Stimulated activated memory B cell treated with anti-CD40 and anti-IgM and Interleukin-4, amounts not matched to agents 10 μg/mL and 1 μg/mL and 100 μg/mL, for 72 hours (primary cell): ENCODE data around the gene SH2B3.
"Not testable (repeated sequence)": the region's sequence is repeated elsewhere in the genome, so short reads cannot be mapped to it uniquely, and the experiment has no call there.

Source experiments
- ATAC-seq: fragments of 150-1000 bp; cut with Tn5 transposase; 2 replicates; pipeline ENCODE4 v1.10.0; 2021
- H3K27ac Mint-ChIP-seq: one replicate; pipeline ENCODE4 v1.8.0; 2022; ENCODE audit warnings: mild to moderate bottlenecking, mixed read lengths
- H3K27me3 Mint-ChIP-seq: one replicate; pipeline ENCODE4 v1.8.0; 2022; ENCODE audit warnings: mixed read lengths
- H3K36me3 Mint-ChIP-seq: one replicate; pipeline ENCODE4 v1.8.0; 2022; ENCODE audit warnings: mixed read lengths
- H3K4me1 Mint-ChIP-seq: one replicate; pipeline ENCODE4 v1.8.0; 2022; ENCODE audit warnings: mixed read lengths
- H3K4me3 Mint-ChIP-seq: one replicate; pipeline ENCODE4 v1.8.0; 2022; ENCODE audit warnings: mild to moderate bottlenecking, moderate library complexity, mixed read lengths
- H3K9me3 Mint-ChIP-seq: one replicate; pipeline ENCODE4 v1.8.0; 2022; ENCODE audit warnings: mixed read lengths

SH2B3 gene

DNA sequence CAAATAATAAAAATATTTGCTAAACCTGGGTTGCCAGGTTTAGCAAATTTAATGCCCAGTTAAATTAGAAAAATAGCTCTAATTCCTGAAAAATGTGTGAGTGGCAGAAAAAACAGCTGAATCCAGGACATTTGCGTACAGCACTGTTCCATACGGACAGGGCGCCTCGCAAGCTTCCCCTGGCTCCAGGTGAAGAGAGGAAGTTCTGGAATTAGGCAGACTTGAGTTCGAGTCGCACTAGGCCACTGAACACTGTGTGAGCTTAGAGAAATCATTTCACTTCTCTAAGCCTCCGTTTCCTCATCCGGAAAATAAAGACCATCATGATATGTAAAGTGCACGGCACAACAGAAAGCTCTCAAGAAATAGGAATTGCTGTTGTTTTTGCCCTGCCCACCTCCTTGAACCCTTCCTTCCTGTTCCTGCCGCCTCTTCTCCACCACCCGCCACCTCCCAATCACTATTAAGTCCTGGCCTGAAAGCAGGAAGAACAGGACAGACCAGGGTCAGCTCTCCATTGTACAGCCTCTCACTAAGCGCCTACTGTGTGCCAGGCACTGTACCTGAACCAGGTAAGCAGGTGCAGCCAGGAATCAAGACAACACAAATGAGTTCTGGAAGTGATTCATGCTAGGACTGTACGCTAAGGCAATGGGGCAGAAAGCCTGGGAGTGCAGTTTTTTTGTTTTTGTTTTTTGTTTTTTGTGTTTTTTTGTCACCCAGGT is 36.1 kb upstream of the SH2B3 start:
- H3K27me3 Mint-ChIP-seq, result peaks cover 9% of the 10 kb centered on the region
- no peaks in the 10 kb centered on the region for H3K36me3 Mint-ChIP-seq
- H3K27ac Mint-ChIP-seq, result peak overlapping the region; percentile 28
- peaks cover 19% of the 10 kb centered on the region for H3K4me1 Mint-ChIP-seq
- peak overlapping the region; percentile 78 for H3K4me3 Mint-ChIP-seq
- no peak for ATAC-seq
- no peaks in the 10 kb centered on the region for H3K9me3 Mint-ChIP-seq

DNA sequence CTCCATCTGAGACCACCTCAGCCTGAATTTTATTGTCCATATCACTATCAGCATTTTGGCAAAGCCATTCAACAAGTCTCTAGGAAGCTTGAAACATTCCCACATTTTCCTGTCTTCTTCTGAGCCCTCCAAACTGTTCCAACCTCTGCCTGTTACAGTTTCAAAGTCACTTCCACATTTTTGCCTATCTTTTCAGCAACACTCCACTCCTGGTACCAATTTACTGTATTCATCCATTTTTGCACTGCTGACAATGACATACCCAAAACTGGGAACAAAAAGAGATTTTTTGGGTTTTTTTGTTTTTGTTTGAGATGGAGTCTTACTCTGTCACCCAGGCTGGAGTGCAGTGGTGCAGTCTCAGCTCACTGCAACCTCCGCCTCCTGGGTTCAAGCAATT is 32.5 kb upstream of the SH2B3 start:
- H3K9me3 Mint-ChIP-seq, H3K27me3 Mint-ChIP-seq, H3K36me3 Mint-ChIP-seq, H3K4me1 Mint-ChIP-seq, H3K27ac Mint-ChIP-seq, H3K4me3 Mint-ChIP-seq, ATAC-seq: not testable (repeated sequence)

DNA sequence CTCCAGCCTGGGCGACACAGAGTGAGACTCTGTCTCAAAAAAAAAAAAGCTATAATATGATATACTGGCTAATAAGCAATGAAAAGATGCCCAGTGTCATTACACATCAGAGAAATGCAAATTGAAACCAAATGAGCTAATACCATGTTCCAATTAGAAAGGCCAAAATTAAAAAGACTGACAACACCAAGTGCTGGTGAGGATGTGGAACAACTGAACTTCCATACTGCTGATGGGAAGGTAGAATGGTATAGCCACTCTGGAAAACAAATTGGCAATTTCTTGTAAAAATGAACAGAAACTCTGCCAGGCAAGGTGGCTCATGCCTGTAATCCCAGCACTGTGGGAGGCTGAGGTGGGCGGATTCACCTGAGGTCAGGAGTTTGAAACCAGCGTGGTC is 28.3 kb upstream of the SH2B3 start:
- Mint-ChIP-seq H3K27me3 (peaks cover 9% of the 10 kb centered on the region), H3K27ac (no peak overlapping the region), H3K4me1 (no peaks in the 10 kb centered on the region), H3K4me3 (no peak overlapping the region), H3K36me3 (no peaks in the 10 kb centered on the region), H3K9me3 (no peaks in the 10 kb centered on the region)
- ATAC-seq, result no peak

DNA sequence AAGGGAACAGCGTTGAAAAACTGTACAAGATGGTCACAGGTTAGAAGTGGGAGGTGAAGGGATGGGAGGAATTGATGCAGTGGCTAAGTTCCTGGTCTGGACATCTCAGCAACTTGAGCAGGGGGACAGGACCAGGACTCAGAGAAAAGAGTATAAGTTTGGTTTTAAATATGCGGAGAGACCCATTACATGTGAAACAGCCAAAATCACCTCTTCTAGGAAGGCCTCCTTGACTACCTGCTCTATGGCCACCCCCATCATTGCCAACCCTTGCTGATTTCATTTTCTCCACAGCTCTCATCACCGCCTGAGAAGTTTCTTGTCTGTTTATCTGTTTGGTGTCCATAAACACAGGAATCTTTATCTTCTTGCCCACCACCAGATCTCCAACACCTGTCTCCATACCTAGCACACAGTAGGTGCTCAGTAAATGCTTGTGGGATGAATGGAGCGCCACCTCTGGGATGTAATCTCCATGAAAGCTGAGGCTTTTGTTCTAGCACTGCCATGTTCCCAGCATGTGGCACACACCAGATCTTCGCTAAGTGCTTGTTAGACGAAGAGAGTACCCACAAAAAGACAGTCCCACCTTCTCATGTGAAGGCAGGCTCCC is 25.7 kb upstream of the SH2B3 start:
- ATAC-seq, result no peak
- Mint-ChIP-seq H3K4me3 (no peak overlapping the region), H3K36me3 (no peaks in the 10 kb centered on the region), H3K4me1 (no peaks in the 10 kb centered on the region), H3K9me3 (no peaks in the 10 kb centered on the region), H3K27me3 (peaks cover 9% of the 10 kb centered on the region), H3K27ac (no peak overlapping the region)

DNA sequence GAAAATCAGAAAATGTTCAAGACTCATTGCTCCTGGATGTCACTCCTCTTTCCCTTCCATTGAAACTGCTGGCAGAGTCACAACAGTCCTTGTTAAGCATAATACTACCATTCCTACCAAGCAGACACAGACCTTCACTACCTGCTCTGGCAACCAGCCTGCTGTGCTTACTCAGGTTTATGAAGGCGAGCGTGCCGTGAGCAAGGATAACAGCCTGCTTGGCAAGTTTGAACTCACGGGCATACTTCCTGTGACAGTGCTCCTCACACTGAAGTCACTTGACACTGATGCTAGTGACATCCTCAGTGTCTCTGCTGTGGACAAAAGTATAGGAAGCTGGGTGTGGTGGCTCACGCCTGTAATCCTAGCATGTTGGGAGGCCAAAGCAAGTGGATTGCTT is 21.1 kb upstream of the SH2B3 start:
- Mint-ChIP-seq H3K36me3 (no peaks in the 10 kb centered on the region), H3K9me3 (no peaks in the 10 kb centered on the region), H3K27me3 (peaks cover 9% of the 10 kb centered on the region), H3K27ac (no peak overlapping the region), H3K4me1 (peaks cover 7% of the 10 kb centered on the region), H3K4me3 (no peak overlapping the region)
- ATAC-seq, result no peak

DNA sequence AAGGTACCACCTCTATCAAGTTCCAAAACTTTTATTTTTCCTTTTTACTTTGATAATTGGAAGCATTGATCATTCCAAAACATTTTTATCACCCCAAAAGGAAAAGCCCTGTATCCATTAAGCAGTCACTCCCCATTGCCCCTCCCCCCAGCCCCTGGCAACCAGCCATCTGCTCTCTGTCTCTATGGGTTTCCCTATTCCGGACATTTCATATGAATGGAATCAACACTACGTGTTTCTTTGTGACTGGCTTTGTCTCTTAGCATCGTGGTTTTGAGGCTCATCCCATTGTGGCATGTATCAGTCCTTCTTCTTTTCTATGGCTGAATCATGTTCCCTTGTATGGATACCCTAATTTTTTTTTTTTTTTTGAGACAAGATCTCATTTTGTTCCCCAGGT is 18.8 kb upstream of the SH2B3 start:
- no peaks in the 10 kb centered on the region for H3K9me3 Mint-ChIP-seq
- no peak for ATAC-seq
- H3K36me3 Mint-ChIP-seq, result no peaks in the 10 kb centered on the region
- peaks cover 13% of the 10 kb centered on the region for H3K4me1 Mint-ChIP-seq
- no peak overlapping the region for H3K27ac Mint-ChIP-seq
- H3K4me3 Mint-ChIP-seq, result no peak overlapping the region
- no peaks in the 10 kb centered on the region for H3K27me3 Mint-ChIP-seq

DNA sequence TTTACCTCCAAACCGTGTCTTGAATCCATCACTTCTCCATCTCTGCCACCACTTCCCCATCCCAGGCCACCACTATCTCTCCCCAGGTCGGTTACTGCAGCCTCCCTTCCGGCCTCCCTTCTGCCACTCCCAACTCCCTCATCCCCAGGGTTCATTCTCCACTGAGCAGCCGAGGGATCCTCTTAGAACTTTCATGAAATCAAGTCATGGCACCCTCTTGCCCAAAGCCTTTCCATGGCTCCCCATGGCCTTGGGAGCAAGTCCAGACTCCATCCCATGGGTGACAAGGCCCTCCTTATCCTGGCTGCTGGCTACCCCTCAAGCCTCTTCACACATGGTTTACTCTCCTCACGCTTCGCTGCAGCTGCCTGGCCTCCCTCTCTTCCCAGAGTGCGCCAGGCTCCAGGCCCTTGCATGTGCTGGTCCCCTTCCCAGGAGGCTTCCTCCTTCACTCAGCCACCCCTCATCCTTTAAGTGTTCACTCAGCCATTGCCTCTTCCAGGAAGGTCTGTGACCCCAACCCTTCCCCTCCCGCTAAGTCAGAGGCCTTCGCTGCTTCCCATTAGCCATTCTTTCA is 17.9 kb upstream of the SH2B3 start:
- Mint-ChIP-seq H3K27ac (no peak overlapping the region), H3K27me3 (no peaks in the 10 kb centered on the region), H3K36me3 (no peaks in the 10 kb centered on the region), H3K4me1 (peaks cover 13% of the 10 kb centered on the region), H3K4me3 (no peak overlapping the region), H3K9me3 (no peaks in the 10 kb centered on the region)
- no peak for ATAC-seq

DNA sequence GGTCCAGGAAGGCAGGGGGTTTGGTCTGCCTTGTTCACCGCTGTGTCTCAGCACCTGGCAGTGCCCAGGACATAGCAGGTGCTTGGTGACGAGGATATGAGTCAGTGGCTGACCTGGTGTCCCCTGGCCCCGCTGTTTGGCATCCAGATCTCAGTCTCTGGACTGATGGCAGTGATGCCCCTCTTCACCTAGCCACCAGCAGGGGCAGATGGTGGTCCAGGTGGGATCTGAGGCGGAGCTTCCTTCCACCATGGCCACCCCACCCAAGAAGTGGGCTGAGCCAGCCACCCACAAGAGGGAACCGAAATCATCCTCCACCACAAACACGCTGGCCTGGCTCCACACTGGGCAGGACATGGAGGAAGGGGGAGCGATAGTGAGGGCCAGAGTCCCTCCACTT is 16.1 kb upstream of the SH2B3 start:
- peak; percentile 79 for ATAC-seq
- no peaks in the 10 kb centered on the region for H3K36me3 Mint-ChIP-seq
- H3K27ac Mint-ChIP-seq, result no peak overlapping the region
- H3K4me3 Mint-ChIP-seq, result peak overlapping the region; percentile 4
- H3K9me3 Mint-ChIP-seq, result no peaks in the 10 kb centered on the region
- H3K27me3 Mint-ChIP-seq, result no peaks in the 10 kb centered on the region
- H3K4me1 Mint-ChIP-seq, result peaks cover 13% of the 10 kb centered on the region

DNA sequence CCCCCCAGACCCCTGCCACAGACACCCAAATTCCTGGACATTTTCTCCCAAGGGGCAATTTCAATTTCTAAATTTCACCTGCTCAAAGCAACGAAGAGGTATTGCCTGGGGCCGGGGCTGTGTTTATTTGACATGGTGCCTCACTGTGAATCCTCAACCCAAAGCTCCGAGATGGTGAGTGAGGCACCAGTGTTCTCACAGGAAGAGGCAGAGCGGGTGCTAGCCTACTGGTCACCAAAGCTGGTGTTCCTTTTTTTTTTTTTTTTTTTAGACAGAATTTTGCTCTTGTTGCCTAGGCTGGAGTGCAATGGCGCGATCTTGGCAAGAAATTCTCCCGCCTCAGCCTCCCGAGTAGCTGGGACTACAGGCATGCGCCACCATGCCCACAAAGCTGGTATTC is 14.8 kb upstream of the SH2B3 start:
- H3K27ac Mint-ChIP-seq, result no peak overlapping the region

DNA sequence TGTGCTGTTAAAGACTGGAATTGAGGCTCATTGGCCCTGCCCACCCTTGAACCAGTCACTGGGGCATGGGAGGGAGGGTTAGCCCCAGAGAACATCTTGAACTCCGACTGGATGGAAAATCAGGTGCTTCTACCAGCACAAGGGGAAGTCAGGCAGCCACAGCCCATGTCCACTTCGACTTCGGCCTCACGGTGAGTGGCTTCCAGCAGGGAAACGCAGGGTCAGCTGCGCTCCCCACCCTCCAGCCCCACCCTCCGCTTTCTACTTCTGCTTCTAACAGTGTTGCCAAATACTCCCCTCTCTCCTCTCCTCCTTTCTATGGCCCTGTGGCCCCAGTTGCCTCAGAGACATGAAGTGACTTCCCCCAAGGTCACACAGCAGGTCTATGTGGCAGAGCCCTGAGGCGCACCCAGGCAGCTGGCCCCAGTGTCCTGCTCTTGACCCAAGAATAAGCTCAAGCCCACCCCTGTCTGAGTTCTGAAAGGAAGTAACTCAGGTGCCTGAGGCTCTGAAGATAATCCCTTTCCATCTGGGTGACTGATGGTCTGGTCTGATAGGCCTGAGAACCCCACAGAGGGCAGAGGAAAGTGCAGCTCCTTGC is 11.9 kb upstream of the SH2B3 start:
- Mint-ChIP-seq H3K9me3 (no peaks in the 10 kb centered on the region), H3K4me1 (peaks cover 33% of the 10 kb centered on the region), H3K27ac (no peak overlapping the region), H3K36me3 (no peaks in the 10 kb centered on the region), H3K27me3 (no peaks in the 10 kb centered on the region), H3K4me3 (no peak overlapping the region)
- ATAC-seq, result no peak

More for the DNA sequence above, 14.8 kb upstream of the SH2B3 start:
- H3K27me3 Mint-ChIP-seq, result no peaks in the 10 kb centered on the region
- no peak for ATAC-seq
- no peaks in the 10 kb centered on the region for H3K9me3 Mint-ChIP-seq
- no peaks in the 10 kb centered on the region for H3K36me3 Mint-ChIP-seq
- peaks cover 13% of the 10 kb centered on the region for H3K4me1 Mint-ChIP-seq
- no peak overlapping the region for H3K4me3 Mint-ChIP-seq

DNA sequence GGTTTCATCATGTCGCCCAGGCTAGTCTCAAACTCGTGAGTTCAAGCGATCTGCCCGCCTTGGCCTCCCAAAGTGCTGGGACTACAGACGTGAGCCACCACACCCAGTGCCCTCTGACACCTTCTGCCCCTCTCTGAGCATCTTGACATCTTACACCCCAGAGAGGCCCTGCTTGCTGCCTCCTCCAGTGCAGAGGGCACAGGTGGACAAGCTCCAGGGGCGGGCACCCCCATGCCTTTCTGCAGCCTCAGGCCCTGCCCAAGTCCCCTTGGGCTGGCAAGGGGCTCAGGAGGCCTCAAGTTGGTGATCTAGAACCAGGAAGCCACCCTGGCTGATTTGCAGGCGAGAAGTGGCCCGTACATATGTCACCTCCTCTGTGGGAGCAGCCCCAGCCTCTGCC is 11.2 kb upstream of the SH2B3 start:
- Mint-ChIP-seq H3K27me3 (no peaks in the 10 kb centered on the region), H3K36me3 (peaks cover under 1% of the 10 kb centered on the region), H3K4me1 (peaks cover 34% of the 10 kb centered on the region), H3K4me3 (no peak overlapping the region), H3K9me3 (no peaks in the 10 kb centered on the region), H3K27ac (no peak overlapping the region)
- ATAC-seq, result no peak

DNA sequence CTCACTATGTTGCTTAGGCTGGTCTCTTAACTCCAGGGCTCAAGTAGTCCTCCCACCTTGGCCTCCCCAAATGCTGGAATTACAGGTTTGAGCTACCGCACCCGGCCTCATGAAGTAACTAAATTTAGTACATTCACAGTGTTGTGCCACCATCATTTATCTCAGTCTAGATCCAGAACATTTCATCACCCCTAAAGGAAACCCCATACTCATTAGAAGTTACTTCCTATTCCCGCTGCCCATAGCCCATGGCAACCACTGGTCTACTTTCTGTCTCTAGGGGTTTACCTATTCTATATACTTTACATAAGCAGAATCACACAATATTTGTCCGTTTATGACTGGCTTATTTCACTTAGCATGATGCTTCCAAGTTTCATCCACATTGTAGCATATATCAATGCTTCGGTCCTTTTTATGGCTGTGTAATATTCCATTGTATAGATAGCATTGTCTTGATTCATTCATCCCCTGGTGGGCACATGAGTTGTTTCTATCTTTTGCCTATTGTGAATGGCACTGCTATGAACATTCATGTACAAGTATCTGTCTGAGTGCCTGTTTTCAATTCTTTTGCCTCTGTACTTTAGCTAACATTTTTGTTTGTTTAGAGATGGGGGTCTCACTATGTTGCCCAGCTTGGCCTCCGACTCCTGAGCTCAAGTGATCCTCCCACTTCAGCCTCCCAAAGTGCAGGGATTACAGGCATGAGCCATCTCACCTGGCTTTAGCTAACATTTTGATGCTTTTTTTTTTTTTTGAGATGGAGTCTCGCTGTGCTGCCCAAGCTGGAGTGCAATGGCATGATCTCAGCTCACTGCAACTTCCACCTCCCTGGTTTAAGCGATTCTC is 10.2 kb upstream of the SH2B3 start:
- Mint-ChIP-seq H3K36me3 (peaks cover 5% of the 10 kb centered on the region), H3K4me3 (no peak overlapping the region), H3K27ac (no peak overlapping the region), H3K9me3 (peaks cover 3% of the 10 kb centered on the region), H3K4me1 (peaks cover 38% of the 10 kb centered on the region), H3K27me3 (no peaks in the 10 kb centered on the region)
- ATAC-seq, result no peak

DNA sequence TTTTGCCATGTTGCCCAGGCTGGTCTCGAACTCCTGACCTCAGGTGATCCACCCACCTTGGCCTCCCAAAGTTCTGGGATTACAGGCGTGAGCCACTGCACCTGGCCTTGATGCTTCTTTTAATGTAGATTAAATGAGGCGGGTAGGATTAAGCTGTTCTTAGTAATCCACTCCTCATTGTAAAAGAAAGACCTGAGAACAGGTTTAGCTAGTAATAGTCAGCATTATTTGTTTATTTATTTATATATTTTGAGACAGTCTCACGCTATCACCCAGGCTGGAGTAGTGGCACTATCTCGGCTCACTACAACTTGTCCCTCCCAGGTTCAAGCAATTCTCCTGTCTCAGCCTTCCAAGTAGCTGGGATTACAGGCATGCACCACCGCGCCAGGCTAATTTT is 9.5 kb upstream of the SH2B3 start:
- H3K36me3 Mint-ChIP-seq, H3K4me3 Mint-ChIP-seq, H3K27me3 Mint-ChIP-seq, H3K9me3 Mint-ChIP-seq, ATAC-seq, H3K27ac Mint-ChIP-seq: not testable (repeated sequence)
- H3K4me1 Mint-ChIP-seq, result peaks cover 39% of the 10 kb centered on the region

DNA sequence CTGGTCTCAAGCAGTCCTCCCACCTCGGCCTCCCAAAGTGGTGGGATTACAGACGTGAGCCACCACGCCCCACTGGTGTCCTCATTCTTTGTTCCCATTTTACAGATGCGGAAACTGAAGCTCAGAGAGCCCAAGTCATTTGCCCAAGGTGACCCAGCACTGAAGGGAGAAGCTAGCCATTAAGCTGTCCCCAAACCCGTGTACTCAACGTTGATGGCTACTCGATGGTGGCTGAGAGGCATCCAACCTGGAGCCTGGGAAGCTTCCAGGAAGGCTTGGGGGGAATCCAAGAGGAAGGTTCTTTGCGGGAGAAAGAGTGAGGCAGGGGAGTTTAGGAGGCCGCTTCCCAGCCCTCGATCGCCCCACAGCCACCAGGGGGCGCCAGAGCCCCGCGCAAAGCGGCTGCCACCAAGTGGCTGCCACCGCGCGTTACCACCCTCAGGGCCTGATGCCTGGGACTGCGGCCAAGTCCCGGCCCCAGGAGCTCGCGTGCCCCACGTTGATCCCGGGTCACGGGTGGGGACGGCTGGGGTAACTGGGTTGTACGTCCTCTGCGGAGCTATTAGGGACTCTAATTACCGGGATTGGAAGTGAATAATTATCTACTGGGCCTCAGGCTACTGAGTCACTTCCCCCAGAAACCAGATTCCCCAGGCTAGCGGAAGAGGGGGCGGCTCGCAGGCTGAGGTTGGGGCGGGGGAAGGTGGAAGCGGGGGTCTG is 8.8 kb upstream of the SH2B3 start:
- Mint-ChIP-seq H3K27ac (peak overlapping the region; percentile 89), H3K36me3 (peaks cover 5% of the 10 kb centered on the region), H3K4me1 (peaks cover 39% of the 10 kb centered on the region), H3K27me3 (no peaks in the 10 kb centered on the region), H3K9me3 (peaks cover 3% of the 10 kb centered on the region), H3K4me3 (peak overlapping the region; percentile 86)
- peak; percentile 89 for ATAC-seq

DNA sequence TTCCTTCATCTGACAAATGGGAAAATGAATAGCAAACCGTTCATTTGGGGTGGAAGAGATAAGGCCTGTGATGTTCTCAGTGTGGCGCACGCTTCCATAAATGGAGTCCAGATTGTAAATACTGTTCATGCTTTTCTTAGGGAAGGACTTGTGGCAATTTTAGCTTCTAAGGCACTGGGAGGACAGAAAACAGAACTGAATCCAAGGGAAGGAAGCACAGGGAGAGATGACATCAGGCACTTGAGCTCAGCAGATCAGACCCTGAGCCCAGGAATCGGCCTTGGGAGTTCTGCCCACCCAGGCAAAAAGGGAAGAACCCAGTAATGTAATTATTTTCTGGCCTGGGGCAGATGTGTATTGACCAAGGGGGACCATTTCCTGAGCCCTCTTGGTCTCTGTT is 7.2 kb upstream of the SH2B3 start:
- Mint-ChIP-seq H3K36me3 (peaks cover 5% of the 10 kb centered on the region), H3K27me3 (no peaks in the 10 kb centered on the region), H3K27ac (peak overlapping the region; percentile 91), H3K4me1 (peaks cover 49% of the 10 kb centered on the region), H3K9me3 (peaks cover 3% of the 10 kb centered on the region), H3K4me3 (no peak overlapping the region)
- ATAC-seq, result no peak
